Stimulated activated CD4-positive, alpha-beta T cell treated with anti-CD3 and anti-CD28 coated beads, TNF-alpha, amount 100 ng/mL, for 4 hours (primary cell): ENCODE results near the gene RAMP3.

Experiments used
- DNase-seq, 3 experiments: peaks; one replicate each; pipeline ENCODE4 v3.0.0-alpha.2; 2020; ENCODE audit warnings: low read depth in 3 of 3

RAMP3 gene

GRCh38 chr7:45223728-45224630, 66.4 kb downstream of the RAMP3 start:
- DNase-seq = no peak

- DNase-seq = no peak
These were observed 67.2 kb downstream of the RAMP3 start for GRCh38 chr7:45224832-45225231.

- DNase-seq = no peak
These were observed 67.8 kb downstream of the RAMP3 start for GRCh38 chr7:45225311-45225947.

- DNase-seq = no peak
These were observed 68.4 kb downstream of the RAMP3 start for GRCh38 chr7:45225948-45226335.

DNA sequence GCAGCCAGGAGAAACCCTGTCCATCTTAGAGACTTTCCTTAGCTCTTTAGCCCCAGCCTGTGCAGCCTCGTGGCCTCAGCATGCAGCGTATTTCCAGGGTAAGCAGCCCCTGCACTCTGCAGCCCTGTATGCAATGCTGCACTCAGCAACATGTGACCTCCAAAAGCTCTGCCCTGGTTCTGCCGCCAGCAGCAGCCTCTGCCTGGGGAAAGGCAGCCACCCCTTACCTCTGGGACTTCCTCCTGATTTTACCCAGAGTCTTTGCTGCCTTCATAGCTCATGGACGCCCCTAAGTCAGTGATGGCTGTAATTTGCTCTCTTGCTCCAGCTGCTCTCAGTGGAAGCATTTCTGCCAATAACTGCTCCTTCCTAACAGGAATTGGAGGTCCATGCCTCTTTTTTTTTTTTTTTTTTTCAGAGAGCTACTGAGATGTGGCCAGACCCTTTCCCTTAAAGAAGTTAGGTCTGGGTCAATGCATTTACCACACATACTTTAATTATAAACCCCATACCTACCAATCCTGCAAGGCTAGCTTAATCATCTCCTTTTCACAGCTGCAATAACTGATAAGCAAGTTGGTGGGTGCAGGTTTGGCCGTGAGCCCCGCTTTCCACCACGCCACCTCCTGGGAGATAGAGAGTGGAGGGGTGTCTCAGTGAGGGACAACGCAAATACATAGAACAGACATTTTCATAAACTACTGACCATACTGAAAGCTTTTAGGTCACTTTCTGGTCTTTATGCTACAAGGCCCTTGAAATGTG, 71.7 kb downstream of the RAMP3 start:
- no peak for DNase-seq

GRCh38 chr7:45230083-45230482, 72.5 kb downstream of the RAMP3 start:
- DNase-seq = no peak

DNA sequence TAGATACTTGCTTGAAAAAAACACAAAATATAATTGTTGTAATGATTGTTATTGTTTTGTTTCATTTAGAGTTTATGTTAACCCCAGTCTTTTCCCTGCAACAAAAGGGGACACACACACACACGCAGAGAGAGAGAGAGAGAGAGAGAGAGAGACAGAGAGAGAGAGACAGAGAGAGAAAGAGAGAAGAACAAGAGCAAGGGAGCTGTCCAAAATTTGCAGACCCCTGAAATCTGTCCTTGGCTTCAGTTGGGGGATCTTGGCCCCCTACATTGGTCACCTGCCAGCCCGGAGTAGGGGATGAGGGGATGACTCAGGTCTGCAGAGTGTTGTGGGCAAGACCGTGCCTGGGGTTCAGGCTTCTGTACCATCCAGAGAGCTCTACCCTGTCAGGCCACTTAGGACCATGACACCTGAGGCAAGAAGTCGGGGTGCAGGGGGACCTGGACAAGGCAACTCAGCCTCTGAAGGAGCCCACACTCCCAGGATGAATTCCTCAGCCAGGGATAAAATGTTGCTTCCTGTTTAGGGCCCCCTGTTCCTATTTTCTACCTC, 73.1 kb downstream of the RAMP3 start:
- DNase-seq = no peak

DNA sequence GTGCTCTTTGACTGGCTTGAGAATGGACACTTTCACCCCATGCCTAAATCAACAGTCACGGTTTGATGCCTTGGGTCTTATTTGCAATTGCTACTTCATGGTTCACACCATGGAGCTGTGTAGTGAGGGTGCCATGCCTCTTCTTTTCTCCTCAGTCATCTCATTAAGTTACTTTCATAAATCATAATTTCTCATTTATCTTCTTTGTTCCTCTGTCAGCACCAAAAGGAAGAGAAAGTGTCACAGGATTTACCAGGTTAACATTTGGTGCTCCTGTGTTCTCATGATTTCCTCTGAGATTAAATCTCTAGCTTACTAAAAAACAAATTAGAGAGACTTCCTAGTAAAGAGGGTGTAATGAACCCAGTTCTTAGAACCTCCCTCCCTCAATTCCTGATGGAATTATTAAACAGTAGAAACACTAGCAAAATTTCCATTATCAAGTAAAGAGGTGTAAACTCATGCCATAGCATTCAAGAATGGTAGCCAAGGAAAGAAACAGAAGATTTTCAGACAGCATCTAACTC, 75.7 kb downstream of the RAMP3 start:
- no peak for DNase-seq
